COLO829 (cell line): ENCODE data around the gene PLAC8.
A peak's percentile ranks its signal among the peaks of the same experiment; 100 is the strongest.
"Not testable (repeated sequence)": the region's sequence is repeated elsewhere in the genome, so short reads cannot be mapped to it uniquely, and the experiment has no call there.

Experiments used
- DNase-seq: peaks from one replicate; pipeline ENCODE4 v3.0.0; 2012; ENCODE audit warnings: low spot score

Gene PLAC8

GRCh38 chr4:83114576-83114975 is at the start of gene PLAC8:
Gene PLAC8 (minus strand): TSS chr4:83114729. CDS start chr4:83107921, 6,808 bp downstream.
- DNase-seq, result no peak

- DNase-seq, result no peak
These were observed 38.9 kb upstream of the PLAC8 start for GRCh38 chr4:83153417-83153816.

DNA sequence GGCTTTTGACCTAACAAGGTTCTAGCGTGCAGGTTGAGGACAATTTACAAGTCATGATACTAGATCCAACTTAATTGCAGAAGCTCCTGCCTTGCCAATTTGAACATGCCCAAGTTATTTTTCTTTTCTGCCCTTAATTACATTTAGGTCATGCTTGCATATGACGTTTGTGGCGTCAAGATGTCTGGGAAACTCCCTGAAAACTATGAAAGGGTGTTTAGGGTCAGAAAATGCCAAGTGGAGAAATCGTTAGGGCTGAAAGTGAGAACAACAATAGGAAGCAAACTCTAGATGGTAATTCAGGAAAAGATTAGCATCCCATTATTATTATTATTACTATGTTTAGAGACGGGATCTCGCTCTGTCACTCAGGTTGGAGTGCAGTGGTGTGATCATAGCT is 38.2 kb upstream of the PLAC8 start:
- DNase-seq, result peak; percentile 42

- no peak for DNase-seq
These were observed 37.1 kb upstream of the PLAC8 start for GRCh38 chr4:83151651-83152050.

- no peak for DNase-seq
These were observed 36.3 kb upstream of the PLAC8 start for GRCh38 chr4:83150653-83151330.

DNA sequence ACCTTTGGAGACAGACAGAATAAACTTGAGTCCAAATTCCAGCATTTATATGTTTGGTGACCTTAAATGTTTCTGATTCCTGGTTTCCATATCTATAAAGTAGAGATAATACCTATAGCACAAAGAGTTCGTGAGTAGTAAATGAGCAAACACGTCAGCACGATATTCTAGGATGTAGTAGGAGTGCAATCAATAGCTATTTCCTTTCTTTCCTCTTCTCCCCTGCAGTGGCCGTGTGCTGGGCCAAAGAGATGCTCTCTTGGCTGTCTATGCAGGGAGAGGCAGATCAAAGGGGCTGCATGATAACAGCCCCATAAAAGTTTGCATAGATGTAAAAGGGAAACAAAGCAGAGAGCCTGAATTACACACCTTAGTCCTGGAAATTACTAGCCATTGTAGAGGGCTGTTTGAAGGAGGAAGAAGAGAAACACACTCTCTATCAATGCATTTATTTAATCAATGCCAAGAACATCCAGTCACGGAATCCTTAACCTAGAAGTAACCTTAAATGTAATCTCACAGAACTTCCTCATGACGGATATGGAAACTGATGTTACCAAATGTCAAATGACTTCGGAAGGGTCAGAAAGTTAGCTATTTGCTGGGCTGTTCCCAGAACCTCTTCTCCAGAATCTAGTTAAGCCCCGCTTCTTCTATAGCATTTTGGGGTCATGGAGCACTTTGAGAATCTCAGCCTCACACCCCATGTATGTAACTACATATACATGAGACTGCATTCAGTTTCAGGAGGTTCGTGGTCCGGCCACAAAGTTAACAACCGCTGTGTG is 35.5 kb upstream of the PLAC8 start:
- DNase-seq, result no peak

DNA sequence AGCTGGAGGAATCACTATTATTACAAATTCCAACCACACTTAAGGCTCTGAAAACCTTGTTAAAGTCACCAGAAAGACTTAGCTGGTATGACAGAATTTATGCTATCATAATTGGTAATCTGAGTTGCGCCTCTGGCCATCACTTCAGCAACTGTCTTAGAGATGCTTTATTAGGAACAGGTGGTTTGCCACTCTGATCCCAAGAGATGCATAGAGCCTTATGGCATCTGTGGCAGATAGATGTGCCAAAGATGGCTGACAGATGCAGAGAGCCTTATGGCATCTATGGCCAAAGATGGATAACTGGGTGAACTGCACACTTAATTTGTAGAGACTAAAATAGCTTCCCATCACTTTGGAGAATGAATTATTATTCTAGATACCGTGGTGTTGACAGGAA is 32.3 kb upstream of the PLAC8 start:
- no peak for DNase-seq

DNA sequence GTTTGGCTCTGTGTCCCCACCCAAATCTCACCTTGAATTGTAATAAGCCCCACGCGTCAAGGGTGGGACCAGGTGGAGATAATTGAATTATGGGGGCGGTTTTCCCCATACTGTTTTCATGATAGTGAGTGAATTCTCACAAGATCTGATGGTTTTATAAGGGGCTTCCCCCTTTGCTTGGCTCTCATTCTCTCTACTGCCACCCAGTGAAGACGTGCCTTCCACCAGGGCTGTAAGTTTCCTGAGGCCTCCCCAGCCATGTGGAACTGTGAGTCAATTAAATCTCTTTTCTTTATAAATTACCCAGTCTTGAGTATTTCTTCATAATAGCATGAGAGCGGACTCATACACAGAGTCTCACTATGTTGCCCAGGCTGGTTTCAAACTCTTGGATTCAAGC is 31.2 kb upstream of the PLAC8 start:
- DNase-seq, result not testable (repeated sequence)

DNA sequence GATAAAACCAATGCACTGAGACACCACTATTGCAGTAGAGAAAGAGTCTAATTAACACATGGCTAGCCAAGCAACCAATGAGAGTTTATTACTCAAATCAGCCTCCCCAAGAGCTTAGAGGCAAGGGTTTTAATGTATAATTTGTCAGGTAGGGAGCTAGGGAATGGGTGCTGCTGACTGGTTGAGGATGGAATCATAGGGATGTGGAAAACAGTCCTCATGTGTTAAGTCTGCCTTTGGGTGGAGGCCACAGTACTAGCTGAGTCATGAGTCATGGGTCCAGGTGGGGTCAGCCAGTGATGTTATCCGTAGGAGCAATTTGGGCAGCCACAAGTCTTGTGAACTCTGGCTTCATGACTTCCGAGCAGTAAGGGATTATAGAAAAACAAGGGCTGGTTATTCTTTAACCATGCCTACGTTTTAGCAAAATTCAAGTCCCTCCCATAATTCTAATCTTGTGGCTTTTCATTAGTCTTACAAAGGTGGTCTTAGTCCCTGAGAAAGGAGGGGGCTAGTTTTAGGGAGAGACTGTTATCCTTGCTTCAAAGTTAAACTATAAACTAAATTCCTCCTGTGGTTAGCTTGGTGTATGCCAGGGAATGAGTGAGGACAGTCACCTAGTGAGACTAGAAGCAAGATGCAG is 25.1 kb upstream of the PLAC8 start:
- DNase-seq, result no peak

DNA sequence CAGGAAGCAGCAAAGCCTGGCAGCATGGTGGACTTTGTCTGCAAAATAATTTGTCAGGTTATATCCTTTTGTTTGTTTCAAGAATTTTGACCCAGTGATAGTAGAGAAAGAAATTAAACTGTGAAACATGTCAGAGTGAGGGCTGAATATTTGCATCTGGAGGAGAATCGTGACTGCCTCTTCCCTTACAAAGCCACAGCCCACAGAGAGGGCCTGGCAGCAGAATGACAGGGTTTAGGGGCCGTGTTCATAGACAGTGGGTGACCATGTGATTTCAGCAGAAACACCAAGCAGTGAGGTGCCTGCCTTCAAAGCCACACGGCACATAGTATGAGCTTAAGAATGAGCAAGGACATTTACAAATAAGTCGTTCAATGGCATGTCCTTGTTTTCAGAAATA is 24.4 kb upstream of the PLAC8 start:
- no peak for DNase-seq

GRCh38 chr4:83132065-83132464 is 17.5 kb upstream of the PLAC8 start:
- no peak for DNase-seq

DNA sequence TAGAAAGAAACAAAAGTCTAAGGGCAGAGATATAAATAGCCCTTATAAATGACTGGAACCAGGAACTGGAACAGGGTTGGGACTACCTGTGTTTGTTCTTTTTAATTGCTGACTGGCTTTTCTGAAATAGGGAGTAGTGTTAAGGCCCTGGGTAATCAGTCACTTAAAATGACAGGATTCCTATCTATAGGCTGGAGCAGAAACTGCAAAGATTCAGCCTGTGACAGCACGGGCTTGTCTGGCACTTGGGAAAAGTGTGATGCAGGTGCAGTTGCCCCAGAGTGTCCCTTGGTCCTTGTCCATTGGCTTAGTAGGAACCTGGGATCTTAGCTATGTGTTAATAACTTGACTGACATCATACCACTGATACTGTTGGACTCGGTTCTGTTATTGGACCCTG is 14.7 kb upstream of the PLAC8 start:
- no peak for DNase-seq

DNA sequence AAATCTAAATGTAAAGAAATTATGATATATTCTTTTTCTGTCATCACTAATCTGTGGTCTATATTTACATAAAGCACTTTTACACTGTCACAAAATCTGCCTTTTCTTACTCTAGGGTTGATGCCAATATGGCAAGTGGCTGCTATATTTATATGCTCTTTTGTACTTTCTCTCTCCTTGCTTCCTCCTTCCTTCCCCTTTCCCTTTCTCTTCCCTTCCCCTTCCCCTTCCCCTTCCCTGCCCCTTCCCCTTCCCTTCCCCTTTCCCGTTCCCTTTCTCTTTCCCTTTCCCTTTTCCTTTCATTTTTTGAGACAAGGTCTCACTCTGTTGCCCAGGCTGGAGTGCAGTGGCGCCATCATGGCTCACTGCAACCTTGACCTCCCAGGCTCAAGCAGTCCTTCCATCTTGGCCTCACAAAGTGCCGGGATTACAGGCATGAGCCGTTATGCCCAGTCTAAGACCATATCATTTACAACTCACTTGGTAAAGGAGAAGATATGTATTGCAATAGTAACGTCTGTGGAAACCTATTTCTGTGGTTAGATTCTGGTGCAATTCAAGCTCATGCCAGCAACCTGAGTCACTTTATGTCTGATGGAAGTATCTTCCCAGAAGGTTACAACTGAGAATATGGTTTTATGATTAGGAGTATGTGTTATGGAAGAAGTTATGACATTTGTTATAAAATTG is 13.9 kb upstream of the PLAC8 start:
- DNase-seq, result no peak

- no peak for DNase-seq
These were observed 11.2 kb upstream of the PLAC8 start for GRCh38 chr4:83125738-83126141.

DNA sequence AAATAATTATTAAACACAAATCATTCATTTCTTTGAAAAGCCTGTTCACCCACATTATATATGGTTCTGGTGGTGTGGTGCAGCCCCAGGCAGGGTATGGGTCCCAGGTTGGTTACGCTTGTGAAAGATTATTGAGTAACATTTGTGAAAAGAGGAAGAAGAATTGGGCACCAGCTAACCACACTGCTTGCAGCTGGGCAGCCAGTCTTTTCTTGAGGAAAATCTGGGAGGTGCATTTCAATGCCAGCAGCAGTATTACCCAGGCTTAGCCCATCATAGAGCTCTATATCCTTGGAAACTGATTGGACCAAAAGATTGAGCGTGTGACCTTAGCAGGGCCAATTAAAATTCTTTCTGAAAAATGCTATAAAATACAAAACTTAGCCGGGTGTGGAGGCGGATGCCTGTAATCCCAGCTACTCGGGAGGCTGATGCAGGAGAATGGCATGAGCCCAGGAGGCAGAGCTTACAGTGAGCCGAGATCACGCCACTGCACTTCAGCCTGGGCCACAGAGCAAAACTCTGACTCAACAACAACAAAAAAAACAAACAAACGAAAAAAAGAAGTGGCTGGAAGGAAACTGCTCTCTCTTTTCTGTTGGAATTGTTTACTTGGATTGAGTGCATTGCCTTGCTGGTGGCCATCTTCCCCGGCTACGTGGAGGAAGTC is 9.7 kb upstream of the PLAC8 start:
- DNase-seq, result no peak

- no peak for DNase-seq
These were observed 6.7 kb upstream of the PLAC8 start for GRCh38 chr4:83121246-83121645.

DNA sequence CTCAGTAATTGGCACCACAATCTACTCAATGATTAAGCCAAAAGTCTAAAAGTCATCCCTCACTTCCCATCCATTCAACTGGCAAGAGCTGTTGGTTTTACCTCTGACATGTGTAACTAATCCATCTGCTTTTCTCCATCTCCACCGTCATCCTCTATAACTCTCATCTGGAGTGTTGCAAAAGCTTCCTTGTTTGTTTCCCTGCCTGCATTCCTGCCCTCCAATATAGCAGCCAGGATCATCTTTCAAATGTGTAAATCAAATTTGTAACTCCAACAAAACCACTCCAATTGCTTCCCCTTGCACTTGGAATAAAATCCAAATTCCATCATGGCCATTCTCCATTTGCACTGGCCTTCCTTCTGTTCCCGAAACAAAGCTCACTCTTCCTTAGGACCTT is 4.3 kb upstream of the PLAC8 start:
- no peak for DNase-seq

GRCh38 chr4:83115656-83116285 is 1.2 kb upstream of the PLAC8 start:
- no peak for DNase-seq

- no peak for DNase-seq
These were observed 471 bp upstream of the PLAC8 start for GRCh38 chr4:83115000-83115399.

- no peak for DNase-seq
These were observed 1.1 kb downstream of the PLAC8 start for GRCh38 chr4:83113429-83113786.

DNA sequence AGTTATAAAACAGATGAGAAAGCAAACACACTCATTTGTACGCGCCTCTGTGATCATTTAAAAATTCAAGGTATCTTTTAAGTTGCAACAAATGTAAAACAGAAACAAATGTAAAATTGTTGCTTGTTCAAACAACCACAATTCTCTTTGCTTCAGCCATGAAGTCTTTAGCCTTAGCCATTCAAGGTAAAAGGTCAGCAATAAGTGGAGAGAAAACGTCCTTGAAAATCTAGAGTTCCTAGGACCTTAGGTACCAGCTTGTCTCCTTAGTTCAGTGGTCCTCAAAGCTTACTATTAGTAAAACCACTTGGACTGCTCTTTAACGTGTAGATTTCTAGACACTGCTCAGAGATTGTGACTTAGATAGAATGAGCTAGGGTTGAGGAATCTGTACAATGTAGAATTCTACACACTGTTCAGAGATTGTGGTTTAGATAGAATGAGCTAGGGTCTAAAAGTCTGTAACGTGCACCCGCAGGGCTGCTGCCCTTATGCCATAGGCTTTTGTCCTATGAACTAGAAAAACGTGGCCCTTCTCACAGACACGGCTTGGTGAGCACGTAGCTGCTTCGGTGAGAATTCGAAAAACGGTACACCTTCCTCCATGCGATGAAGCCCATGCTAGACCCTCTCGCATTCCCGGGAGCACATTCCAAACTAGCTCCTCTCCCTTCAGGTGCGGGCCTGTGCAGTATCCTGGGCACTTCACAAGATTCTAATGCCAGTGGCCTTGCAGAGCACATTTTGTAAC is 1.7 kb downstream of the PLAC8 start:
- DNase-seq, result no peak
